HepG2 (cell line): ENCODE data around the gene B3GALT6. TPM values are rescaled to one million over a fixed set of nuclear protein-coding genes. Genes with fewer than 3 reads are reported as not detected.

Source experiments
- ATAC-seq: fragments of 200-7000 bp; cut with Tn5 transposase; 3 replicates; pipeline ENCODE4 v1.9.1; 2020; ENCODE audit warnings: mild to moderate bottlenecking, moderate library complexity
- BruUV-seq: library from RNA; stranded (reverse); fragments of 400-500 nt; replicated peaks from 2 replicates; lab custom pipeline; 2021; lab: Mats Ljungman, UMichigan
- CTCF ChIA-PET: fragments of 300-600 bp; formaldehyde crosslinking; extraction: SDS; loops from one replicate; lab custom pipeline; 2021; ENCODE audit warnings: low total read pairs, inconsistent platforms, low intra/inter-chr PET ratio; lab: Yijun Ruan, JAX
- POLR2A ChIA-PET: fragments of 350-600 bp; sonication (Branson Sonifier 250); formaldehyde crosslinking; loops from one replicate; lab custom pipeline; 2020; ENCODE audit warnings: antibody characterized with exemption, inconsistent platforms; lab: Yijun Ruan, JAX
- DNase-seq: peaks from one replicate; pipeline ENCODE4 v3.0.0-alpha.2; 2015; ENCODE audit warnings: low spot score
- FAIRE-seq: peaks from 3 replicates; lab custom pipeline; 2011; peaks lifted over from hg19 to GRCh38; lab: Jason Lieb, UNC
- H2AFZ ChIP-seq: one replicate; pipeline ENCODE4 v1.6.1; 2011; ENCODE audit warnings: low read length, inconsistent platforms
- H3K27ac ChIP-seq: fragments of 300-600 bp; 3 replicates; pipeline ENCODE4 v1.8.0; 2011; ENCODE audit warnings: mixed run types, mild to moderate bottlenecking, mixed read lengths, low read length, inconsistent platforms; ENCODE audit not compliant: insufficient read depth; ENCODE audit errors: extremely low read length
- H3K27me3 ChIP-seq, 2 experiments: fragments of 200-600 bp in 1 of 2; 2 replicates in 1 of 2; 3 replicates in 1 of 2; pipeline versions ENCODE4 v1.6.0 to v1.8.0; 2011; ENCODE audit warnings: low read length in 2 of 2, mild to moderate bottlenecking in 2 of 2, moderate library complexity in 2 of 2, inconsistent platforms in 1 of 2; ENCODE audit not compliant: insufficient read depth in 2 of 2, control insufficient read depth in 1 of 2
- H3K36me3 ChIP-seq, 2 experiments: fragments of 200-600 bp in 1 of 2; replicated peaks in 1 of 2; 2 replicates in 1 of 2; 3 replicates in 1 of 2; pipeline versions ENCODE4 v1.5.1 to v1.8.0; 2011; ENCODE audit warnings: low read length in 2 of 2, inconsistent platforms in 1 of 2; ENCODE audit not compliant: insufficient read depth in 2 of 2, control insufficient read depth in 1 of 2
- H3K4me1 ChIP-seq: 2 replicates; pipeline ENCODE4 v1.5.1; 2012; ENCODE audit warnings: low read length, inconsistent platforms; ENCODE audit not compliant: insufficient read depth
- H3K4me2 ChIP-seq: 2 replicates; pipeline ENCODE4 v1.6.0; 2011; ENCODE audit warnings: low read depth, low read length, inconsistent platforms
- H3K4me3 ChIP-seq, 3 experiments: fragments of 200-600 bp in 1 of 3; sonication (generic), shearing (Covaris generic) in 1 of 3; replicated peaks in 1 of 3; 2 replicates each; pipeline ENCODE4 v1.5.1; 2011 to 2016; ENCODE audit warnings: low read length in 3 of 3, inconsistent platforms in 2 of 3, low read depth in 2 of 3, mild to moderate bottlenecking in 2 of 3, control low read depth in 1 of 3, mixed read lengths in 1 of 3; ENCODE audit not compliant: insufficient read depth in 1 of 3
- H3K79me2 ChIP-seq: one replicate; pipeline ENCODE4 v1.6.1; 2011; ENCODE audit warnings: low read length, inconsistent platforms; ENCODE audit not compliant: insufficient read depth
- H3K9ac ChIP-seq: 2 replicates; pipeline ENCODE4 v1.6.0; 2011; ENCODE audit warnings: mild to moderate bottlenecking, low read depth, low read length, inconsistent platforms; ENCODE audit not compliant: insufficient read depth
- H3K9me3 ChIP-seq: 2 replicates; pipeline ENCODE4 v1.5.1; 2012; ENCODE audit warnings: mild to moderate bottlenecking, low read length
- H4K20me1 ChIP-seq: 2 replicates; pipeline ENCODE4 v1.6.0; 2011; ENCODE audit warnings: inconsistent platforms, mild to moderate bottlenecking, low read length, moderate library complexity; ENCODE audit not compliant: insufficient read depth
- BCL6 ChIP-seq: IDR thresholded peaks from 2 replicates; pipeline ENCODE4 v1.6.1; 2016; ENCODE audit warnings: missing genetic modification reagents, missing compliant biosample characterization
- DNMT1 ChIP-seq: sonication (generic); formaldehyde crosslinking; IDR thresholded peaks from 2 replicates; pipeline ENCODE4 v1.5.1; 2020; ENCODE audit warnings: mild to moderate bottlenecking, missing genetic modification reagents
- GZF1 ChIP-seq: sonication (generic); formaldehyde crosslinking; IDR thresholded peaks from 2 replicates; pipeline ENCODE4 v1.5.1; 2020; ENCODE audit warnings: mild to moderate bottlenecking, missing genetic modification reagents
- HNRNPL ChIP-seq: fragments of 200-400 bp; formaldehyde crosslinking; IDR thresholded peaks from 2 replicates; pipeline ENCODE4 v1.6.1; 2017; ENCODE audit warnings: mild to moderate bottlenecking, low read depth, low read length
- MTA1 ChIP-seq: sonication (generic); formaldehyde crosslinking; IDR thresholded peaks from 2 replicates; pipeline ENCODE4 v1.4.0; 2020; ENCODE audit warnings: missing genetic modification reagents, mild to moderate bottlenecking, borderline replicate concordance
- NR1H2 ChIP-seq: sonication (generic); formaldehyde crosslinking; IDR thresholded peaks from 2 replicates; pipeline ENCODE4 v1.8.1; 2022; ENCODE audit warnings: low read depth, missing genetic modification reagents, borderline replicate concordance
- NRL ChIP-seq: sonication (generic); formaldehyde crosslinking; IDR thresholded peaks from 2 replicates; pipeline ENCODE4 v1.5.0; 2020; ENCODE audit warnings: missing genetic modification reagents, mild to moderate bottlenecking, moderate library complexity, borderline replicate concordance
- ONECUT2 ChIP-seq: sonication (generic); formaldehyde crosslinking; IDR thresholded peaks from 2 replicates; pipeline ENCODE4 v1.4.0; 2020; ENCODE audit warnings: missing genetic modification reagents
- RARA ChIP-seq: IDR thresholded peaks from 2 replicates; pipeline ENCODE4 v1.6.1; 2016; ENCODE audit warnings: missing genetic modification reagents, missing compliant biosample characterization
- SIX4 ChIP-seq: sonication (generic); formaldehyde crosslinking; IDR thresholded peaks from 2 replicates; pipeline ENCODE4 v1.4.0; 2020; ENCODE audit warnings: missing genetic modification reagents
- SMAD1 ChIP-seq: sonication (generic); formaldehyde crosslinking; IDR thresholded peaks from 2 replicates; pipeline ENCODE4 v1.4.0; 2020; ENCODE audit warnings: missing genetic modification reagents, low read depth, mild to moderate bottlenecking, borderline replicate concordance
- SRSF9 ChIP-seq: fragments of 200-400 bp; formaldehyde crosslinking; IDR thresholded peaks from 2 replicates; pipeline ENCODE4 v1.6.1; 2018; ENCODE audit warnings: borderline replicate concordance, mild to moderate bottlenecking, low read depth, low read length; ENCODE audit not compliant: insufficient read depth, poor library complexity, severe bottlenecking
- SYNCRIP ChIP-seq: fragments of 200-400 bp; formaldehyde crosslinking; IDR thresholded peaks from 2 replicates; pipeline ENCODE4 v1.6.1; 2018; ENCODE audit warnings: mild to moderate bottlenecking, low read depth, low read length; ENCODE audit not compliant: insufficient read depth
- YEATS4 ChIP-seq: sonication (generic); formaldehyde crosslinking; IDR thresholded peaks from 2 replicates; pipeline ENCODE4 v1.4.0; 2020; ENCODE audit warnings: missing genetic modification reagents, borderline replicate concordance
- ZC3H13 ChIP-seq: sonication (generic); formaldehyde crosslinking; IDR thresholded peaks from 2 replicates; pipeline ENCODE4 v1.8.1; 2023; ENCODE audit warnings: mild to moderate bottlenecking, missing genetic modification reagents, moderate library complexity
- ZNF3 ChIP-seq: IDR thresholded peaks from 2 replicates; pipeline ENCODE4 v1.7.0; 2017; ENCODE audit warnings: inconsistent platforms
- ZNF33A ChIP-seq: sonication (generic); formaldehyde crosslinking; IDR thresholded peaks from 2 replicates; pipeline ENCODE4 v1.5.1; 2020; ENCODE audit warnings: missing genetic modification reagents, mild to moderate bottlenecking, moderate library complexity, borderline replicate concordance
- ZNF496 ChIP-seq: sonication (generic); formaldehyde crosslinking; IDR thresholded peaks from 2 replicates; pipeline ENCODE4 v1.8.1; 2023; ENCODE audit warnings: mild to moderate bottlenecking, moderate library complexity, missing genetic modification reagents; ENCODE audit not compliant: insufficient replicate concordance
- ZNF543 ChIP-seq: sonication (generic); formaldehyde crosslinking; IDR thresholded peaks from 2 replicates; pipeline ENCODE4 v1.4.0; 2020; ENCODE audit warnings: mild to moderate bottlenecking, missing genetic modification reagents
- ZNF558 ChIP-seq: sonication (generic); formaldehyde crosslinking; IDR thresholded peaks from 2 replicates; pipeline ENCODE4 v1.9.0; 2022; ENCODE audit warnings: mild to moderate bottlenecking, missing genetic modification reagents, borderline replicate concordance
- ZNF839 ChIP-seq: sonication (generic); formaldehyde crosslinking; IDR thresholded peaks from 2 replicates; pipeline ENCODE4 v1.4.0; 2020; ENCODE audit warnings: missing genetic modification reagents, mild to moderate bottlenecking, borderline replicate concordance
- WGBS: methylation state at CpG from one replicate; pipeline ENCODE4 v1.1.6; 2017; ENCODE audit warnings: low lambda C conversion rate; 5-methylcytosine and 5-hydroxymethylcytosine counted together
- in situ Hi-C: cut with HindIII; loops from 2 replicates; pipeline ENCODE4 v1.10.0; 2017; ENCODE audit warnings: low pct_unique_long_range_greater_than_20kb; ENCODE audit not compliant: extremely low pct_ligation_motif_present
- intact Hi-C: fragments of 100-400 bp; cut with micrococcal nuclease; formaldehyde crosslinking; loops from one replicate; pipeline ENCODE4 v1.10.0; 2022; ENCODE audit not compliant: unreplicated experiment
- polyA plus RNA-seq, 8 experiments: library from polyadenylated mRNA; depleted of rRNA in 3 of 8; stranded (reverse) in 7 of 8; unstranded in 1 of 8; fragments of >200 nt; fragmentation: Illumina TruSeq in 4 of 8; extraction: Trizol in 4 of 8; gene quantifications; 2 replicates each; pipeline versions ENCODE4 v1.2.1 to v1.2.3, GENCODE V29; 2011 to 2016; ENCODE audit warnings: low read depth in 4 of 8, missing spikeins in 1 of 8, mixed read lengths in 1 of 8; ENCODE audit not compliant: insufficient read depth in 1 of 8
- total RNA-seq, 5 experiments: library from RNA; depleted of rRNA; stranded (reverse); fragments of >200 nt; fragmentation: Illumina TruSeq; extraction: Trizol; gene quantifications; 2 replicates each; pipeline ENCODE4 v1.2.3, GENCODE V29; 2016; ENCODE audit warnings: low read depth in 1 of 5
- TF ChIP-seq, protein P1 (sequence below): sonication (generic); formaldehyde crosslinking; IDR thresholded peaks from 2 replicates; pipeline ENCODE4 v1.4.0; 2020; ENCODE audit warnings: mild to moderate bottlenecking, missing genetic modification reagents

B3GALT6 gene
- total and polyA plus RNA-seq, 2 of the 13 experiments (the other 11 are each of a cell fraction or from before 2014, with no cell fraction given), result 3.9 to 14.2 TPM

- intact Hi-C loops, result no loop called here
- H3K4me2 ChIP-seq, result peak overlapping the region; percentile 94
- H3K79me2 ChIP-seq, result peaks cover 42% of the 10 kb centered on the region
- FAIRE-seq, result no peak
- no peak for DNase-seq
- H3K4me1 ChIP-seq, result peaks cover 46% of the 10 kb centered on the region
- ChIA-PET POLR2A (interaction anchor here (1.1 to 2.1 kb wide), 5 partner anchors 9 to 235 kb away, joined by 3 to 11 read pairs (median 5); no protein-coding TSS in a partner anchor), CTCF (no interaction called here)
- H3K9me3 ChIP-seq, result no peaks in the 10 kb centered on the region
- H3K4me3 ChIP-seq, result peak overlapping the region; percentile 76 to 89 (median 82)
- no peaks in the 10 kb centered on the region; a peak in 1 of 5 replicates for H3K27me3 ChIP-seq
- no peak for ATAC-seq
- peaks cover 21% of the 10 kb centered on the region; the same call in 1 of the 2 replicates for H4K20me1 ChIP-seq
- H3K36me3 ChIP-seq, result peaks cover 5 to 16% of the 10 kb centered on the region in 2 experiments; a peak in 2 of 5 replicates
- TSS peak; percentile 53 for BruUV-seq
- 13% methylated on average over 35 of the region's 43 CpGs for WGBS
- peak overlapping the region; percentile 94 for H3K9ac ChIP-seq
- H2AFZ ChIP-seq, result no peak overlapping the region
- in situ Hi-C loops, result no loop called here
- H3K27ac ChIP-seq, result peak overlapping the region; percentile 64
- no peak for TF ChIP-seq GZF1 (CRISPR knock-in tag)
- no peak for TF ChIP-seq ZNF33A (CRISPR knock-in tag)
- peak; percentile 56; the same call in 1 of the 2 replicates for TF ChIP-seq DNMT1 (CRISPR knock-in tag)
- no peak for TF ChIP-seq ONECUT2 (CRISPR knock-in tag)
- no peak for TF ChIP-seq NR1H2 (CRISPR knock-in tag)
- TF ChIP-seq, protein P1, sequence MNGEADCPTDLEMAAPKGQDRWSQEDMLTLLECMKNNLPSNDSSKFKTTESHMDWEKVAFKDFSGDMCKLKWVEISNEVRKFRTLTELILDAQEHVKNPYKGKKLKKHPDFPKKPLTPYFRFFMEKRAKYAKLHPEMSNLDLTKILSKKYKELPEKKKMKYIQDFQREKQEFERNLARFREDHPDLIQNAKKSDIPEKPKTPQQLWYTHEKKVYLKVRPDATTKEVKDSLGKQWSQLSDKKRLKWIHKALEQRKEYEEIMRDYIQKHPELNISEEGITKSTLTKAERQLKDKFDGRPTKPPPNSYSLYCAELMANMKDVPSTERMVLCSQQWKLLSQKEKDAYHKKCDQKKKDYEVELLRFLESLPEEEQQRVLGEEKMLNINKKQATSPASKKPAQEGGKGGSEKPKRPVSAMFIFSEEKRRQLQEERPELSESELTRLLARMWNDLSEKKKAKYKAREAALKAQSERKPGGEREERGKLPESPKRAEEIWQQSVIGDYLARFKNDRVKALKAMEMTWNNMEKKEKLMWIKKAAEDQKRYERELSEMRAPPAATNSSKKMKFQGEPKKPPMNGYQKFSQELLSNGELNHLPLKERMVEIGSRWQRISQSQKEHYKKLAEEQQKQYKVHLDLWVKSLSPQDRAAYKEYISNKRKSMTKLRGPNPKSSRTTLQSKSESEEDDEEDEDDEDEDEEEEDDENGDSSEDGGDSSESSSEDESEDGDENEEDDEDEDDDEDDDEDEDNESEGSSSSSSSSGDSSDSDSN (CRISPR knock-in tag), result peak; percentile 8; the same call in 1 of the 2 replicates
- no peak for TF ChIP-seq SIX4
- TF ChIP-seq ZNF3 (CRISPR knock-in tag), result no peak
- no peak for TF ChIP-seq ZC3H13 (CRISPR knock-in tag)
- no peak for TF ChIP-seq SRSF9
- TF ChIP-seq RARA (CRISPR knock-in tag), result no peak
- 0 out of 2 replicates have a peak, but pooled peaks have one; percentile 22 for TF ChIP-seq HNRNPL
- 0 out of 2 replicates have a peak, but pooled peaks have one; percentile 24 for TF ChIP-seq ZNF839 (CRISPR knock-in tag)
- TF ChIP-seq NRL (CRISPR knock-in tag), result peak; percentile 30; the same call in 1 of the 2 replicates
- TF ChIP-seq BCL6, result 0 out of 2 replicates have a peak, but pooled peaks have one; percentile 9
- no peak for TF ChIP-seq YEATS4 (CRISPR knock-in tag)
- TF ChIP-seq MTA1, result 0 out of 2 replicates have a peak, but pooled peaks have one; percentile 19
- 0 out of 2 replicates have a peak, but pooled peaks have one; percentile 49 for TF ChIP-seq SMAD1 (CRISPR knock-in tag)
- no peak for TF ChIP-seq ZNF543 (CRISPR knock-in tag)
- TF ChIP-seq ZNF558, result 0 out of 2 replicates have a peak, but pooled peaks have one; percentile 10
- TF ChIP-seq SYNCRIP, result no peak
- no peak for TF ChIP-seq ZNF496 (CRISPR knock-in tag)
These were observed 40.5 kb downstream of the B3GALT6 start for GRCh38 chr1:1272341-1273208.
